Measurements from ENCODE around the gene DNAJC19. TPM values are rescaled to one million over a fixed set of nuclear protein-coding genes. Genes with fewer than 3 reads are reported as not detected.

DNAJC19 gene
- 48.4 and 48.8 TPM in 2 replicates for total RNA-seq
- polyA plus RNA-seq: 115 and 130 TPM in 2 replicates

DNA sequence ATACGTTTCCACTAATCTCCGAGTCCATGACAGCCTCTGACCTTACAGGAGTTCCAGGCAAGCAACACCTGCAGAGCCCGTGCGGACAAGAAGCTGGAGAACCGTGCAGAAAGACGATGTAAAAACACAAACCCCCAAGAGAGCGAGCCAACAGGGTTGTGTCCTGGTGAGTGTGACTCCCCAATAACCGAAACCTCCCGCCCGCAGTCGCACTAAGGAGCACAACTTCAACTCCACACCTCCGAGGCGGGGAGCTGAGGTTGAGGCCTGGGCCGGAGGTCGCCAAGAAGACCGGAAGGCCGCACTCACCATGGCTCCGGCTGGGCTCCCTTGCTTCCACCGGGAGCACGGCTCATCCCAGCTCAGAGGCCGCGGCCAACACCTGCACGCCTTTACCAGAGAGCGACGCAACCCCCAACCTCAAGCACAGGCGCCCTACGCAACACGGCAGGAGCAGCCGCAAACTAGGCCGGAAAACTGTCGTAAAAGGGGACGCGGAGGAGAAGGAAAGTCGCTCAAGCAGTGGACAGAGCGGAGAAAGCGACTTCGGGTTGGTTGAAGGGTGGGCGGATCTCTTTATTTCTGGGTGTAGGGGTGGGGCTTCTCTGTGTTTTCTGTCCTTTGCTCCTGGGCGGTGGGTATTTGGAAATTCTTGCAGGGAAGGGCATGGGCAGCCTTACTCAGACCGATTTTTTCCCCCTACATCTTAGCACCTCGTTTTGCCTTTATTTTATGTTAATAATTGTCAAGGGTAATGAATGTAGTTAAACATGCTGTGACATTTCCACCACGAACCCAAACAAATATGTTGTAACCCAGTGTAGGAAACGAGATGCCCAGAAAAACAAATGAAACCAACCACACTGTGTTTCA, at the start of gene DNAJC19:
TSS of gene DNAJC19 (minus strand) at position 446 of the 873 bp plus-strand sequence. CDS start at position 312, 134 bp downstream.
- DNase-seq (ENCODE audit: low read depth in 1 of 2, low spot score in 1 of 2): peak; percentile 96 to 98
- H3K9me3 ChIP-seq (ENCODE audit: low read depth): no peaks in the 10 kb centered on the region
- H3K36me3 ChIP-seq: peaks cover 15% of the 10 kb centered on the region
- peak within 1 kb of the TSS; percentile 93 for H3K27ac ChIP-seq
- TF ChIP-seq, protein P1, sequence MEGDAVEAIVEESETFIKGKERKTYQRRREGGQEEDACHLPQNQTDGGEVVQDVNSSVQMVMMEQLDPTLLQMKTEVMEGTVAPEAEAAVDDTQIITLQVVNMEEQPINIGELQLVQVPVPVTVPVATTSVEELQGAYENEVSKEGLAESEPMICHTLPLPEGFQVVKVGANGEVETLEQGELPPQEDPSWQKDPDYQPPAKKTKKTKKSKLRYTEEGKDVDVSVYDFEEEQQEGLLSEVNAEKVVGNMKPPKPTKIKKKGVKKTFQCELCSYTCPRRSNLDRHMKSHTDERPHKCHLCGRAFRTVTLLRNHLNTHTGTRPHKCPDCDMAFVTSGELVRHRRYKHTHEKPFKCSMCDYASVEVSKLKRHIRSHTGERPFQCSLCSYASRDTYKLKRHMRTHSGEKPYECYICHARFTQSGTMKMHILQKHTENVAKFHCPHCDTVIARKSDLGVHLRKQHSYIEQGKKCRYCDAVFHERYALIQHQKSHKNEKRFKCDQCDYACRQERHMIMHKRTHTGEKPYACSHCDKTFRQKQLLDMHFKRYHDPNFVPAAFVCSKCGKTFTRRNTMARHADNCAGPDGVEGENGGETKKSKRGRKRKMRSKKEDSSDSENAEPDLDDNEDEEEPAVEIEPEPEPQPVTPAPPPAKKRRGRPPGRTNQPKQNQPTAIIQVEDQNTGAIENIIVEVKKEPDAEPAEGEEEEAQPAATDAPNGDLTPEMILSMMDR (IDR thresholded peaks at IDR 0.05; ENCODE audit: low read depth, low read length): no peak
- H3K4me1 ChIP-seq (ENCODE audit: low read depth): no peaks in the 10 kb centered on the region
- peak within 1 kb of the TSS; percentile 85 for H3K4me3 ChIP-seq
- H3K27me3 ChIP-seq: no peaks in the 10 kb centered on the region

DNA sequence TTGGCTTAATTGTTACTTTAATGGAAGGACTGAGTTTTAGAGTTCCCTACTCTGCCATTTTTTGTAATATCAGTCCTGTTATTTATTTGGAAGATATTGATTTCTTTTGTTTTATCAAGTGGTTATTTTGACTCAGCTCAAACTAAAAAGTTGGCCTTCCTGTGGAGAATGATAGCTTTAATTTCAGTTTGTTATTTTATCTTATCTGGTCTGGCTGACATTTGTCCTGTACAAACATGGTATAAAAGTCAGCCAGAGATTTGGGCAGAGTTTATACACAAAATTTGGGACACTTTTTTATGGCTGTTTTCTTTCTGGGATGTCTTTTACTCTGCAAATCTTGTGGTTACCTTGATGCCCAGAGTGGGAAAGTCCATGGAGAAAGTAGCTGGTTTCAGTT, 41.4 kb upstream of the DNAJC19 start:
- Histone ChIP-seq H3K27me3 (no peaks in the 10 kb centered on the region), H3K4me3 (no peak overlapping the region), H3K27ac (no peak overlapping the region), H3K36me3 (no peaks in the 10 kb centered on the region), H3K4me1 (ENCODE audit: low read depth) (no peaks in the 10 kb centered on the region), H3K9me3 (ENCODE audit: low read depth) (no peaks in the 10 kb centered on the region)
- no peak for DNase-seq (ENCODE audit: low read depth in 1 of 2, low spot score in 1 of 2)
- TF ChIP-seq, protein P1 (IDR thresholded peaks at IDR 0.05; ENCODE audit: low read depth, low read length): no peak

DNA sequence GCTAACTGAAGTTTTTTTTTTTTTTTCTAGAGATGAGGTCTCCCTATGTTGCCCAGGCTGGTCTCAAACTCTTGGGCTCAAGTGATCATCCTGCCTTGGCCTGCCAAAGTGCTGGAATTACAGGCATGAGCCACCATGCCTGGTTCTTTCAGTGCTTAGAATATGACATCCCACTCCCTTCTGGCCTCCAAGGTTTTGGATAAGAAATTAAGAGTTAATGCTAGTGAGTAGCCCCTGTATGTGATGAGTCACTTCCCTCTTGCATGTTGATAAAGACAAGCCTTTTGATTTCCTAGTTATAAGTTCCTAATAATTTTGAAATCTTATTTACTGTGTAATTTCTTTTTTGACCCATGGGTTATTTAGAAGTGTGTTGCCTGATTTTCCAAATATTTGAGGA, 35.7 kb upstream of the DNAJC19 start:
- Histone ChIP-seq H3K27ac (no peak overlapping the region), H3K4me1 (ENCODE audit: low read depth) (no peaks in the 10 kb centered on the region), H3K4me3 (no peak overlapping the region), H3K9me3 (ENCODE audit: low read depth) (no peaks in the 10 kb centered on the region), H3K27me3 (no peaks in the 10 kb centered on the region), H3K36me3 (no peaks in the 10 kb centered on the region)
- TF ChIP-seq, protein P1 (IDR thresholded peaks at IDR 0.05; ENCODE audit: low read depth, low read length): no peak
- DNase-seq (ENCODE audit: low read depth in 1 of 2, low spot score in 1 of 2): no peak

DNA sequence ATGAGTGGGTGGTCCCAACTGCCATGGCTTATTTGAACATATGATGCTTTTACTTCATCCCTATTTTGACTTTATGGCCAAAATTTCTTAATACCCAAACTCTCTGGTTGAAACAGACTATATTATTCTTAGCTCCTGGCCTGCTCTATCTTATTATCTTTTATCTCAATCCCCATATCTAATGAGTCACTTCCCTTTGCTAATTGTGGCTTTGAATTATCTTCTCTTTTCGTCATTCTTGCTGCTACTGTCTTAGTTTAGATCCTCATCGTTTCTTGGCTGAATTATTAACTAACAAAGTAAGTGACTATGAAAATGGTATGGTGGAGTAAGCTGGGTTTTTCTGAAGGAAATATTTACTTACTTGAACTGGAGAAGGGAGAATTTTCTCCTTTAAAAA, 28.2 kb upstream of the DNAJC19 start:
- no peaks in the 10 kb centered on the region for H3K4me1 ChIP-seq (ENCODE audit: low read depth)
- H3K36me3 ChIP-seq: no peaks in the 10 kb centered on the region
- no peaks in the 10 kb centered on the region for H3K27me3 ChIP-seq
- TF ChIP-seq, protein P1 (IDR thresholded peaks at IDR 0.05; ENCODE audit: low read depth, low read length): no peak
- H3K4me3 ChIP-seq: no peak overlapping the region
- no peak overlapping the region for H3K27ac ChIP-seq
- DNase-seq (ENCODE audit: low read depth in 1 of 2, low spot score in 1 of 2): no peak
- H3K9me3 ChIP-seq (ENCODE audit: low read depth): no peaks in the 10 kb centered on the region

DNA sequence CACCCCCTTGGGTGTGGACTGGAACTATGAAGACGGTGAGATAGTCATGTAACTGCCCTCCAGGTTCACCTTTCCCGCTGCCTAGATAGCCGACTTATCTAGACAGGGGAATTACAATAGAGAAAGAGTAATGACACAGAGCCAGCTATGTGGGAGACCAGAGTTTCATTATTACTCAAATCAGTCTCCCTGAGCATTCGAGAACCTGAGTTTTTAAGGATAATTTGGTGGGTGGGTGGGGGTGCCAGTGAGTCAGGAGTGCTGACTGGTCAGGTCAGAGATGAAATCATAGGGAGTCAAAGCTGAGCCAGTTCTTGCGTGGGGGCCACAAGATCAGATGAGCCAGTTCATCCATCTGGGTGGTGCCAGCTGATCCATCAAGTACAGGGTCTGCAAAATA, 19.7 kb upstream of the DNAJC19 start:
- Histone ChIP-seq H3K27me3 (no peaks in the 10 kb centered on the region), H3K9me3 (ENCODE audit: low read depth) (no peaks in the 10 kb centered on the region), H3K27ac (no peak overlapping the region), H3K4me3 (no peak overlapping the region), H3K4me1 (ENCODE audit: low read depth) (no peaks in the 10 kb centered on the region), H3K36me3 (no peaks in the 10 kb centered on the region)
- TF ChIP-seq, protein P1 (IDR thresholded peaks at IDR 0.05; ENCODE audit: low read depth, low read length): no peak
- DNase-seq (ENCODE audit: low read depth in 1 of 2, low spot score in 1 of 2): no peak

Data from cardiac muscle cell (in vitro differentiated cells and primary cell).